AG04449 (cell line): ENCODE measurements around the gene DCP1B.

Experiments
- CTCF ChIA-PET: fragments of 350-600 bp; formaldehyde crosslinking; extraction: SDS; loops from one replicate; lab custom pipeline; 2021; ENCODE audit warnings: antibody characterized with exemption; lab: Yijun Ruan, JAX
- POLR2A ChIA-PET: fragments of 400-600, 350-600 bp; formaldehyde crosslinking; extraction: SDS; loops from one replicate; lab custom pipeline; 2020; ENCODE audit warnings: antibody characterized with exemption, inconsistent platforms; lab: Yijun Ruan, JAX
- DNase-seq: peaks from one replicate; pipeline ENCODE4 v3.0.0-alpha.2; 2010; ENCODE audit warnings: low read depth, low spot score
- H3K4me3 ChIP-seq: 2 replicates; pipeline ENCODE4 v1.5.1; 2011; ENCODE audit warnings: low read depth, mild to moderate bottlenecking, control low read depth, low read length
- TF ChIP-seq, protein P1 (sequence below): IDR thresholded peaks from one replicate; pipeline ENCODE4 v1.5.1; 2011; ENCODE audit warnings: mild to moderate bottlenecking, moderate library complexity, low read length, control low read depth, inconsistent platforms; ENCODE audit not compliant: insufficient read depth; ENCODE audit errors: missing control alignments

Gene DCP1B

DNA sequence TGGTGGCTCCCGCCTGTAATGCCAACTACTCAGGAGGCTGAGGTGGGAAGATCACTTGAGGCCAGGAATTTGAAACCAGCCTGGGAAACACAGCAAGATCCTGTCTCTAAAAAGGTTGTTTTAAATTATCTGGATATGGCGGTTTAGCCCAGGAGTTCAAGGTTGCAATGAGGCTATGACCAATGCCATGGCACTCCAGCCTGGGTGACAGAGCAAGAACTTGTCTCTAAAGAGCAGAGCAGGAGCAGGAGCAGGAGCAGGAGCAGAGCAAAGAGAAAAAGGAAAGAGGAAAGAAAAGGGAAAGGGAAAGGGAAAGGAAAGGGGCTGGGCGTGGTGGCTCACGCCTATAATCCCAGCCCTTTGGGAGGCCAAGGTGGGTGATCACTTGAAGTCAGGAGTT is 15.1 kb downstream of the DCP1B start:
- TF ChIP-seq, protein P1, sequence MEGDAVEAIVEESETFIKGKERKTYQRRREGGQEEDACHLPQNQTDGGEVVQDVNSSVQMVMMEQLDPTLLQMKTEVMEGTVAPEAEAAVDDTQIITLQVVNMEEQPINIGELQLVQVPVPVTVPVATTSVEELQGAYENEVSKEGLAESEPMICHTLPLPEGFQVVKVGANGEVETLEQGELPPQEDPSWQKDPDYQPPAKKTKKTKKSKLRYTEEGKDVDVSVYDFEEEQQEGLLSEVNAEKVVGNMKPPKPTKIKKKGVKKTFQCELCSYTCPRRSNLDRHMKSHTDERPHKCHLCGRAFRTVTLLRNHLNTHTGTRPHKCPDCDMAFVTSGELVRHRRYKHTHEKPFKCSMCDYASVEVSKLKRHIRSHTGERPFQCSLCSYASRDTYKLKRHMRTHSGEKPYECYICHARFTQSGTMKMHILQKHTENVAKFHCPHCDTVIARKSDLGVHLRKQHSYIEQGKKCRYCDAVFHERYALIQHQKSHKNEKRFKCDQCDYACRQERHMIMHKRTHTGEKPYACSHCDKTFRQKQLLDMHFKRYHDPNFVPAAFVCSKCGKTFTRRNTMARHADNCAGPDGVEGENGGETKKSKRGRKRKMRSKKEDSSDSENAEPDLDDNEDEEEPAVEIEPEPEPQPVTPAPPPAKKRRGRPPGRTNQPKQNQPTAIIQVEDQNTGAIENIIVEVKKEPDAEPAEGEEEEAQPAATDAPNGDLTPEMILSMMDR, result no peak
- CTCF ChIA-PET, result no interaction called here
- no peak for DNase-seq
- H3K4me3 ChIP-seq, result no peak overlapping the region
- POLR2A ChIA-PET, result no interaction called here

DNA sequence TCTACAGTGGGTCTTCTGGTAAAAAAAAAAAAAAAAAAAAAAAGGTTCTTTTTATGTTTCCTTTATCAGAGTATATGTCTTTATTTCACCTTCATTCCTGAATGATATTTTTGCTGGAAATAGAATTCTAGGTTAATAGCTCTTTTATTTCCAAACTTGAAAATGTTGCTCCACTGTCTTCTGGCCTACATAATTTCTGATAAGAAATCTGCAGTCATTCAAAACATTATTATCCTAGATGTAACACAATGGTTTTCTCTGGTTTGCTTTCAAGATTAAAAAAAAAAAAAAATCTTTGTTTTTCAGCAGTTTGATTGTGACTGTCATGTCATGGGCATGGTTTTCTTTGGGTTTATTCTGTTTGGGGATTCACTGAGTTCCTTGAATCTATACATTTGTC is 19.5 kb downstream of the DCP1B start:
- ChIA-PET POLR2A (no interaction called here), CTCF (no interaction called here)
- TF ChIP-seq, protein P1, result no peak
- no peak for DNase-seq
- H3K4me3 ChIP-seq, result no peak overlapping the region

- no peak overlapping the region for H3K4me3 ChIP-seq
- TF ChIP-seq, protein P1, result no peak
- POLR2A ChIA-PET, result no interaction called here
- CTCF ChIA-PET, result no interaction called here
- no peak for DNase-seq
Measured at GRCh38 chr12:1980282-1980681, 24.0 kb downstream of the DCP1B start.

- ChIA-PET CTCF (no interaction called here), POLR2A (no interaction called here)
- DNase-seq, result no peak
- H3K4me3 ChIP-seq, result no peak overlapping the region
- TF ChIP-seq, protein P1, result no peak
Measured at GRCh38 chr12:1978078-1978862, 26.0 kb downstream of the DCP1B start.

DNA sequence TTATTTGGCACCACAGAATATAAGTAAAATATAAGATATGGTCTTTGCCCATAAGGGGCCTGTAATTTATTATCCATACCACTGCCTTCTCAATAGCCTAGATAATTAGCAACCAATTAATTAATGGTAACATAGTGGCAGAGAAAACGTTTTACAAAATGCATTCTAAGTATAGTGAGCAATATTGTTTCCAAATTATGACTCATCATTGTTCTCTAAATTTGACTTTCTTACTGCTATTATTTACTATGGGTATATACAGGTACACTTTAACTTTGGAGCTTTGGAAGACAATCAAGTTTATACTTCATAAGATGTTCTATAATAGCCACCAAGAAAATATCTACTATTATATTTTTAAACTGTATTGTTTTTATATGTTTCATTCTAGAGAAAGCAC is 26.7 kb downstream of the DCP1B start:
- POLR2A ChIA-PET, result no interaction called here

DNA sequence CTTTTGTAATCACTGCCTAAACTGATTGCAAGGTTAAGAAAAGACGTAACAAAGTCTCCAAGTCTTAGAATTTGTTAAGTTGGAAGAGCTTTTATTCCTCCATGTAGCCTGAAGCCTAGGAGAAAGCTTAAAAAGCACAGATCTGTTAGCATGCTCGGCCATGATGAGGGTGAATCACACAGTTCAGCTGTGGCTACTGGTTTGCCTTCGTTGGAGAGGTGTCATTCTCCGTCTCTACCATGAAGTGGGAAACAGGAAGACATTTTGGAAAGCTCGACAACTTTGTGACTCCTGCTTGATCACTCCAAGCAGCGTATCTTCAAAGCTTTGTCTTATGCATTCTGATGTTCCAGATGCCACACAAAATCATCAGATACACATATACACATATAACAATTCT is 27.1 kb downstream of the DCP1B start:
- CTCF ChIA-PET, result no interaction called here
- H3K4me3 ChIP-seq, result no peak overlapping the region
- POLR2A ChIA-PET, result no interaction called here
- no peak for DNase-seq
- TF ChIP-seq, protein P1, result no peak

More for the DNA sequence above, 26.7 kb downstream of the DCP1B start:
- H3K4me3 ChIP-seq, result no peak overlapping the region
- TF ChIP-seq, protein P1, result no peak
- no peak for DNase-seq
- CTCF ChIA-PET, result no interaction called here
